K562 (cell line): ENCODE results near the gene SIGLEC6. TPM values are rescaled to one million over a fixed set of nuclear protein-coding genes. Genes with fewer than 3 reads are reported as not detected.

Experiments
- ADNP ChIP-seq: fragments of 200-800 bp; sonication (Bioruptor generic); IDR thresholded peaks from 2 replicates; pipeline ENCODE4 v1.6.1; 2016; ENCODE audit warnings: missing genetic modification characterization, missing compliant biosample characterization
- ARID3A ChIP-seq: IDR thresholded peaks from 2 replicates; pipeline ENCODE4 v1.6.1; 2012; ENCODE audit warnings: low read depth, low read length, improper control_type of control experiment, borderline replicate concordance
- ATF1 ChIP-seq, 2 experiments: fragments of 450-650 bp in 1 of 2; IDR thresholded peaks; 2 replicates each; pipeline ENCODE4 v1.6.1; 2016; ENCODE audit warnings: missing compliant biosample characterization in 1 of 2, missing genetic modification characterization in 1 of 2
- E2F5 ChIP-seq: sonication (generic); formaldehyde crosslinking; IDR thresholded peaks from 2 replicates; pipeline ENCODE4 v1.8.0; 2022; ENCODE audit warnings: mild to moderate bottlenecking, missing genetic modification reagents
- EP400 ChIP-seq: fragments of 450-650 bp; IDR thresholded peaks from 2 replicates; pipeline ENCODE4 v1.6.1; 2017; ENCODE audit warnings: antibody characterized with exemption, mild to moderate bottlenecking, moderate library complexity
- FOXA3 ChIP-seq, 2 experiments: fragments of 450-650 bp in 1 of 2; sonication (generic) in 1 of 2; formaldehyde crosslinking; IDR thresholded peaks in 1 of 2; conservative IDR thresholded peaks in 1 of 2; 2 replicates each; pipeline versions ENCODE4 v1.4.0 to v1.8.0; 2020 to 2022; ENCODE audit warnings: mild to moderate bottlenecking in 2 of 2, missing genetic modification reagents in 1 of 2
- FOXK1 ChIP-seq: sonication (generic); formaldehyde crosslinking; IDR thresholded peaks from 2 replicates; pipeline ENCODE4 v1.8.0; 2022; ENCODE audit warnings: missing genetic modification reagents, mild to moderate bottlenecking, borderline replicate concordance
- HDAC1 ChIP-seq, 2 experiments: fragments of 450-650 bp; IDR thresholded peaks; 2 replicates each; pipeline ENCODE4 v1.6.1; 2016 to 2017; ENCODE audit warnings: inconsistent platforms in 1 of 2, mild to moderate bottlenecking in 1 of 2, moderate library complexity in 1 of 2
- KAT7 ChIP-seq: sonication (generic); formaldehyde crosslinking; IDR thresholded peaks from 2 replicates; pipeline ENCODE4 v1.8.0; 2022; ENCODE audit warnings: missing genetic modification reagents, mild to moderate bottlenecking, borderline replicate concordance
- MGA ChIP-seq: fragments of 450-650 bp; IDR thresholded peaks from 2 replicates; pipeline ENCODE4 v1.6.1; 2016; ENCODE audit warnings: mild to moderate bottlenecking, moderate library complexity
- SMAD4 ChIP-seq: fragments of 250-450 bp; sonication (Bioruptor Pico); conservative IDR thresholded peaks from 2 replicates; pipeline ENCODE4 v1.8.0; 2021; ENCODE audit warnings: inconsistent platforms, mild to moderate bottlenecking, moderate library complexity
- SP1 ChIP-seq: sonication (generic); formaldehyde crosslinking; IDR thresholded peaks from 2 replicates; pipeline ENCODE4 v1.8.1; 2022; ENCODE audit warnings: mild to moderate bottlenecking, missing genetic modification reagents
- U2AF1 ChIP-seq: fragments of 200-400 bp; formaldehyde crosslinking; optimal IDR thresholded peaks from 2 replicates; pipeline ENCODE3; 2017; ENCODE audit warnings: mild to moderate bottlenecking, low read depth, low read length, moderate library complexity
- ZNF785 ChIP-seq: fragments of 250-450 bp; sonication (Bioruptor Pico); IDR thresholded peaks from 2 replicates; pipeline ENCODE4 v1.4.0; 2020; ENCODE audit warnings: mild to moderate bottlenecking
- polyA plus RNA-seq, 8 experiments: library from polyadenylated mRNA; depleted of rRNA in 4 of 8; stranded (reverse) in 5 of 8; unstranded in 3 of 8; fragments of >200 nt; fragmentation: Nextera tagmentation in 2 of 8; fragmentation: Illumina TruSeq in 1 of 8; extraction: Ambion mirVana in 2 of 8; extraction: Trizol in 1 of 8; gene quantifications; 2 replicates each; pipeline versions ENCODE4 v1.2.1 to v1.2.3, GENCODE V29; 2011 to 2014; ENCODE audit warnings: inconsistent platforms in 1 of 8, missing spikeins in 1 of 8
- total RNA-seq, 7 experiments: library from RNA; depleted of rRNA in 6 of 7; stranded (reverse); fragments of >200 nt in 6 of 7; fragmentation: Illumina TruSeq in 2 of 7; extraction: Trizol in 2 of 7; gene quantifications; 2 replicates each; pipeline versions ENCODE4 v1.2.1 to v1.2.3, GENCODE V29; 2011 to 2021; ENCODE audit warnings: low replicate concordance in 1 of 7

Gene SIGLEC6
- total and polyA plus RNA-seq, 9 of the 15 experiments (the other 6 are each of a cell fraction or from before 2014, with no cell fraction given), result 0.03 to 17.5 (median 0.71) TPM

GRCh38 chr19:51470966-51471365, 60.5 kb downstream of the SIGLEC6 start (continued):
- TF ChIP-seq U2AF1, result no peak
- TF ChIP-seq ARID3A, result peak; percentile 51; the same call in 1 of the 2 replicates
- no peak for TF ChIP-seq FOXA3 (CRISPR knock-in tag; conservative IDR thresholded peaks at IDR 0.05 in 1 of 2, IDR thresholded peaks at IDR 0.05 in 1 of 2)
- peak; percentile 71; the same call in 1 of the 2 replicates for TF ChIP-seq SMAD4 (CRISPR knock-in tag)
- peak in 1 of 2 experiments; percentile 48; a peak in 1 of 4 replicates for TF ChIP-seq HDAC1 (IDR thresholded peaks at IDR 0.05)
- peak; percentile 93; the same call in 1 of the 2 replicates for TF ChIP-seq ADNP (tag)
- no peak for TF ChIP-seq E2F5 (CRISPR knock-in tag)
- TF ChIP-seq EP400, result peak; percentile 39; the same call in 1 of the 2 replicates
- TF ChIP-seq MGA, result peak; percentile 55; the same call in 1 of the 2 replicates
- TF ChIP-seq ZNF785 (CRISPR knock-in tag), result no peak
- no peak for TF ChIP-seq SP1 (CRISPR knock-in tag)
- TF ChIP-seq FOXK1 (CRISPR knock-in tag), result no peak
- TF ChIP-seq KAT7, result no peak
- TF ChIP-seq ATF1 (CRISPR knock-in tag; IDR thresholded peaks at IDR 0.05), result no peak
- TF ChIP-seq ATF1 (tag; IDR thresholded peaks at IDR 0.05), result peak; percentile 18; the same call in 1 of the 2 replicates
